ENCODE measurements around the gene COX17.

The COX17 gene

DNA sequence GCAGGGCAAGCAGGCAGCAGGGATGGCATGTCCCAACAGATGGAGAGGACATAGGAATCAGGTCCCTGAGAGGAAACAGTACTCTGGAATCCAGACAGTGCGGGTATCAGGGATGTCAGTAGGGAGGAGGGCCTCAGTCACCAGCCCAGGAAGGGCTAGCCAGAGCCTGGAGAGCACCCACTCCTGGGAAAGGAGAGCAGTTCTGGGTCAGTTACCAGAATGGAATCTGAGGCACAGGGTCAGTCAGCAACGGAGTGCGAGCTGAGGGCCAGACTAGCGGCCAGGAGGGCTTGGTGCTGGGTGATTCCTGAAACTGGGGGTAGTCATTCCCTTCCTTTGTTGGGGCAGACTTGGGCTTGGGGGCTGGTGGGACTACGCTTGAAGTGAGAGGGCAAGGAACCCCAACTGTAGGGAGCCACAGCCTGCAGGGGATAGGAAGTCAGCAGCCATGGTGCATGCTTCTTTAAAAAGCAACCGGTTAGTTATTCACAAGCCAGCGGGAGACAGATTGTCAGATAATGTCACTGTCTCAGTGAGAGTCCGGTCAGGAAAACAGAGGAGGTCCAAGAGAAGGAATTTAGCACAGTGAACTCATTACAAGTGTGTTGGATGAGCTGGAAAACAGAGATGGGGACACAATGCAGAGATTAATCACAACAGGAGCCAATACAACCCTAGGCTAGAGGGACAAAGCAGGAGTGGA lies 51.6 kb downstream of the COX17 start:
- Histone ChIP-seq H3K27me3 (ENCODE audit: control insufficient read depth, insufficient read depth, low read length, poor library complexity, severe bottlenecking) (no peaks in the 10 kb centered on the region), H3K27ac (ENCODE audit: insufficient read depth, low read depth, low read length, poor library complexity, severe bottlenecking) (no peak overlapping the region), H3K36me3 (ENCODE audit: control insufficient read depth, insufficient read depth, low read length) (no peaks in the 10 kb centered on the region), H3K4me3 (ENCODE audit: insufficient read depth, low read depth, low read length) (no peak overlapping the region), H3K4me1 (ENCODE audit: control insufficient read depth, insufficient read depth, low read length) (peaks cover 6% of the 10 kb centered on the region), H3K9me3 (ENCODE audit: control insufficient read depth, low read length) (no peaks in the 10 kb centered on the region)
- WGBS, 2 experiments, result 65 to 66% methylated on average over 8 of the region's 8 CpGs

DNA sequence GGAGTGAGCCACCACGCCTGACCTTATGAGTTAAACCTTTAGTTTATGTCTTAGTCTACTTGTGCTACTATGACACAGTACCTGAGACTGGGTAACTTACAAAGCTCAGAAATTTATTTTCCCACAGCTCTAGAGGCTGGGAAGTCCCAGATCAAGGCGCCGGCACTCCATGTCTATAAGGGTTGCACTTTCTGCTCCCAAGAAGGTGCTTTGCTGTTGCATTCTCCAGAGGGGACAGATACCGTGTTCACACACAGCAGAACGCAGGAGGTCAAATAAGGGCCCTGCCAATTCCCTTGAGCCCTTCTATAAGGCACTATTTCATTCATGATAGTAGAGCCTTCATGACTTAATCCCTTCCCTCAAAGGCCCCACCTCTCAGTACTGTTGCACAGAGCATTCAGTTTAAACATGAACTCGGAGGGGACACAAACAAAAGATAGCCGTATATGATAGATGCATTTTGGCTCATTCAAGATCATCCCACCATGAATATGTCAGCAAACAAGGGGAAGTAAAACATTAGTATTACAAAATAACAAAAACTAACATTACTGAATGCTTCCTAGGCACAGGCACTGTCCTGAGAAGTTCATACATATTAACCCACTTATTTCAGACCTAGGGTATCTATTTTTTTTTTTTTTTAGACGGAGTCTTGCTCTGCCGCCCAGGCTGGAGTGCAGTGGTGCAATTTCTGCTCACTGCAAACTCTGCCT lies 53.0 kb downstream of the COX17 start:
- Histone ChIP-seq H3K36me3 (ENCODE audit: control insufficient read depth, insufficient read depth, low read length) (no peaks in the 10 kb centered on the region), H3K4me3 (ENCODE audit: insufficient read depth, low read depth, low read length) (no peak overlapping the region), H3K27me3 (ENCODE audit: control insufficient read depth, insufficient read depth, low read length, poor library complexity, severe bottlenecking) (no peaks in the 10 kb centered on the region), H3K9me3 (ENCODE audit: control insufficient read depth, low read length) (no peaks in the 10 kb centered on the region), H3K4me1 (ENCODE audit: control insufficient read depth, insufficient read depth, low read length) (peaks cover 6% of the 10 kb centered on the region), H3K27ac (ENCODE audit: insufficient read depth, low read depth, low read length, poor library complexity, severe bottlenecking) (no peak overlapping the region)
- WGBS, 2 experiments, result 95 to 96% methylated on average over 9 of the region's 9 CpGs

DNA sequence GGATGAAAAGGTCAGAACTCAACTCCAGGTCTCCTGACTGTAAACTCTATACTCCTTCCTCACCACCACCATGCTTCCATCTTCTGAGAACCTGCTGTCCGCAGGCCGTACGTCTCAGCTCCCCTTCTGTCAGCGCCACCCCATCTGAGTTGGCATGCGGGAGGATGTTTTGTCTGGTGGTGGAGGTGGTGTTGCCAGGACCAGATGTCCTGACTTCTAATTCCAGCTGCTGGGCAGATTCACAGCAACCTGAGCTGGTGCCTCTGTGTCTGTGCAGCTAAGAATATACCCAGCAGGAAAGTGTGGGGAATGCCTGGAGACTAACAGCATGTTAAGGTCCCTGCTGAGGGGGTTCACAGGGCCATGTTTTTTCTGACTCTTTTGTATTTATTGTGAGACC lies 56.3 kb downstream of the COX17 start:
- WGBS, 2 experiments, result 95 to 96% methylated on average over 5 of the region's 5 CpGs
- Histone ChIP-seq H3K27me3 (ENCODE audit: control insufficient read depth, insufficient read depth, low read length, poor library complexity, severe bottlenecking) (no peaks in the 10 kb centered on the region), H3K27ac (ENCODE audit: insufficient read depth, low read depth, low read length, poor library complexity, severe bottlenecking) (no peak overlapping the region), H3K9me3 (ENCODE audit: control insufficient read depth, low read length) (no peaks in the 10 kb centered on the region), H3K4me3 (ENCODE audit: insufficient read depth, low read depth, low read length) (no peak overlapping the region), H3K36me3 (ENCODE audit: control insufficient read depth, insufficient read depth, low read length) (no peaks in the 10 kb centered on the region), H3K4me1 (ENCODE audit: control insufficient read depth, insufficient read depth, low read length) (peaks cover 2% of the 10 kb centered on the region)

All from ectodermal cell (in vitro differentiated cells).